Measurements from ENCODE around the gene PINLYP.
"Not testable (repeated sequence)": the region's sequence is repeated elsewhere in the genome, so short reads cannot be mapped to it uniquely, and the experiment has no call there.

The PINLYP gene

DNA sequence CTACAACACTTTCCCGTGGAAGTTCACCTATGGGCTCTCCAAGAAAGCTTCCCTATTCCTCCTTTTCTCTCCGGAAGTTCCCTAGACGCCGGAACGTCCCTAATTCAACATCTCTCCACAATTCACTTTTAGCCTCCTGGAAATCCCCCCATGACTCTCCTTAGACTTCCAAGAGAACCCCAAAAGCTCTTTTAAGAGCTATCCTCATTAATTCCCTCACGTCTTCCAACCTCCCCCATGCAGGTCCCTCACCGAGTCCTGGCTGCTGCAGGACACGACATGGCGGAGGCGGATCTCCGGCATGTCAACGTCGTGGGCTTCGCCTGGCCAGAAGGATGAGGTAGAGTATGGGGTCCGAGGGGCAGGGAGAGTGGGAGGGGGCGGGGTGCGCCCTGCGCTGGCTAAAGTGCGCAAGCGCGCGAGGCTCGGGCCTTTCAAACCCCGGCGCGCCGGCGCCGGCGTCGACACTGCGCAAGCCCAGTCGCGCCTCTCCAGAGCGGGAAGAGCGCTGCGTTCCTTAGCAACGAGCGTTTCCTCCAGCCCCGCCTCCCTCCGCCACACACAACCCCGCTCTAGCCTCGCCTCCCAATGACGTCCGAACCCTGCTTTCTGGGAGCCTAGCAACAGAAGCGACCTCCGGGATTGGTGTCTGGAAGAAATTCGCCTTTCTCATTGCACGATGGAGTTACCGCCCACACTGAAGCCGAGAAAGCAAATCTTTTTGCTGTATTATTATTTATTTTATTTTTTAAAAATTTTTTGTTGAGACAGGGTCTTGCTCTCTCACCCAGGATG is at the start of gene PINLYP, which contains the start of gene XRCC1:
Gene PINLYP (plus strand): TSS at position 646 of the 795 bp plus-strand sequence. CDS start 1,391 bp downstream, outside the sequence.
Gene XRCC1 (minus strand): TSS at position 372 of the 795 bp plus-strand sequence. CDS start 69 bp downstream, at position 303.
- peak; percentile 97 for DNase-seq

DNA sequence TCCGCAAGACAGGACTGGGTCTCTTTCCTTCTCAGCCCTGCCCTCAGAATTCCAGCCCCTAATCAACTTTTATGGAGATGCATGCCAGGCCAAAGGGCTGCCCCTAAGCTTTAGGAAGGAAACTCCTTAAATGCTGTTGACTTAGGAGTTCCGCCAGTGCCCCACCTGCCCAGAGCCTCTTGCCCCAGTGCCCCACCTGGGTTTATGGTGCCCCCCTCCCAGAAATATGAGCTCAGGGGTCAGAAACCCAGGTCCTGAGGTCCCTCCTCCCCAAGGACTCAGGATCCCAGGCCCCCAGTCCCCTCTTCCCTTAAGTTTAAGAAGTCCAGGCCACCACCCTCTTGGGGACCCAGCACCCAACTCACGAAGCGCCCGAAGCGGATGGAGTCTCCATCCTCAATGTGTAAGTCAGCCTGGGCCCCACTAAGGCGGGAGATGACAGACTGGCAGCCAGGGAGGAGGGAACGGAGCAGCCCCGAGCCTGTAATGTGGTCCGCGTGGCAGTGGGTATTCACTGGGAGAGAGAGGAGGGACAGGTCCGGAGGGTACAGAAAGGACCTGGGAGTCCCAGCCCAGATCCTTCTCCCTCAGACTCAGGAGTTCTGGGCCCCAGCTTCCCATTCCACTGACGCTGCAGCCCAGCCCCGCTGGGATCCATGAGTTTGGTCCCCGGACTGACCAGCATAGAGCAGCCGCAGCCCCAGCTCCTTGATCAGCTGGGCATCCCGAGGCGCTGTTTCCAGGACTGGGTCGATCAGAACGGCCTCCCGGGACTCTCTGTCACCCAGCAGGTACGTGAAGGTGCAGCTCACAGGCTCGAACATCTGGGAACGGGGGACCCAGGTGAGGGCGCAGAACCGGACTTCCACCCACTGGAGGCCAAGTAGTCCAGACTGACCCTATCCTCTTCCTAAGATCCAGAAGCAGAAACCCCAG is 49.5 kb upstream of the PINLYP start:
- peak; percentile 43 for DNase-seq

DNA sequence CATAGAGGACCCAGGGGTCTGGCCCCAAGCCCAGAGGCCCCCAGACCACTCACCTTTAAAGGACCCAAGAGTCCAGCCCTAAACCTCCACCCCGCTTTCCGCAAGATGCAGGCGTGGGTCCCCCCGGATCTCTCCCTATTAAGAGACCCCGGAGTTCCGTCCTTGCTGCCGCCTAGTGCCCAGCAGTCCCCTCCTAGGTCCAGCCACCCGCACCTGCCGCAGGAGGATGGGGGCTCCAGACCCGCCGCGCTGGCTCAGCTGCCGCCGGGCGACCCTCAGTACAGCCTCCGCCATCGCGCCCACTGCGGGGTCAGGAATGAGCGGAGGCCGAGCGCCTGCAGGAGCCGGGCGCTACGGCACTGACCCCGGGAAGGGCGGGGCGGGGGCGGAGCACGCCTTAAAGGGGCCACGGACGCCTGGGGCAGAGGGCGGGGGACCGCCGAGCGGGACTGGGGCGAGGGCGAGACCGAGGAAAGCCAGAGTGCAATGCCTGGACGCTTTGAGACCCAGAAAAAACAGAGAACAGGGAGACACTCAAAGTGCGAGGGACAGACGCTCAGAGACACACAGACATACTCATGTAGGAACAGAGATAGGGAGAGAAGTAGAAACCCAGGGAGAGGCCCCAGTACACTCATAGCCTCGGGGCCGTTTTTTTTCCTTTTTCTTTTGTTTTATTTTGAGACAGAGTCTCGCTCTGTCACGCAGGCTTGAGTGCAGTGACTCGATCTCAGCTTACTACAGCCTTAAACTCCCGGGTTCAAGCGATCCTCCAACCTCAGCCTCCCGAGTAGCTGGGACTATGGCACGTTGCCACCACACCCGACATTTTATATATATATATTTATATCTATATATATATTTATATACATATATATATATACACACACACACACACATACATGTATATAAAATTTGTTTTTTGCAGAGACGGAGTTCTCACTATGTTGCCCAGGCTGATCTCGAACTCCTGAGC is 48.4 kb upstream of the PINLYP start, which contains the start of gene ETHE1:
Gene ETHE1 (minus strand): TSS at position 318 of the 976 bp plus-strand sequence. CDS start 24 bp downstream, at position 294.
- DNase-seq, result peak; percentile 85

DNA sequence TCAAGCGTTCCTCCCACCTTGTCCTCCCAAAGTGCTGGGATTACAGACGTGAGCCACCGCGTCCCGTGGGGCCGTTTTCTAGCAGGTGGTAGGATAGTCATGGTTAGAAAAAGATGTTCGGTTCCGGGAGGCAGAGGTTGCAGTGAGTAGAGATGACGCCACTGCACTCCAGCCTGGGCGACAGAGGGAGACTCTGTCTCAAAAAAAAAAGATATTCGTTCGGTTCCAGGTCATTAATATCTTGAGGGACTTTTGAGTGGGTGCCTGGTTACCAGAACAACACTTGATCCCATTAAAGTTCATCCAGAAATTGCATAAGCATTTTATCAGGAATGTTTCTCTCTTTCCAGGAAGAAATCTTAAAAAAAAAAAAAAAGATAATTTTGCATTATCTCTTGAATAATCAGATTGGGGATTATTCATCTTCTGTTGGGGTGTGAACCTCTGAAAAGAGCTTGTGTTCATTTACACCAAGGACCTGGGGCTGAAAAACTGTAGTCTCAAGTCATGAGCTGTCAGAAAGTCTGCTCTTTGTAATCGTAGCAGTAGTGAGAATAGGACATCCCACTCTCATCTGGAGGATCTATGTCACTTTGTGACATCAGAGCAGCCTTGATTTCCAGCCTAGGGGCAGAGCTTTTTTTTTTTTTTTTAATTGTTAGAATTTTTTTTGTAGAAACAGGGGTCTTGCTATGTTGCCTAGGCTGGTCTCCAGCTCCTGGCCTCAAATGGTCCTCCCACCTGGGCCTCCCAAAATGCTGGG is 47.6 kb upstream of the PINLYP start:
- DNase-seq, result no peak

DNA sequence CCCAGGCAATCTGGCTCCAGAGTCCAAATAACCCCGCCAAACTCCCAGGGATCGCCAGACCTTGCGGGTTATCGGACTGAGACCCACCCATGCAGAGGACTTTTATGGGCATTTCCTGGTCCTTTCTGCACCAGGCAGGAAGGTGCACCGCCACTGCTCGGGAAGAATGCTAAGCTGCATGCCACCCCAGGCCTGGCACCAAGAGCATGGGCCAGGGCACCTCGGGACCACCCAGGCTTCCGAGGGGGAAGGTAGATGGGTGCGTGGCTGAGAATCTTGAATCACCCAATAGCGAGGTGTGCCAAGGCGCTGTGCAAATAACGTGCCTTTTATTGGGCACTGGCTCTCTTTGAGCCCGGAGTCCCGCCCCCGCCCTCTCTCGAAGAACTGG is 43.0 kb upstream of the PINLYP start:
- DNase-seq, result no peak

DNA sequence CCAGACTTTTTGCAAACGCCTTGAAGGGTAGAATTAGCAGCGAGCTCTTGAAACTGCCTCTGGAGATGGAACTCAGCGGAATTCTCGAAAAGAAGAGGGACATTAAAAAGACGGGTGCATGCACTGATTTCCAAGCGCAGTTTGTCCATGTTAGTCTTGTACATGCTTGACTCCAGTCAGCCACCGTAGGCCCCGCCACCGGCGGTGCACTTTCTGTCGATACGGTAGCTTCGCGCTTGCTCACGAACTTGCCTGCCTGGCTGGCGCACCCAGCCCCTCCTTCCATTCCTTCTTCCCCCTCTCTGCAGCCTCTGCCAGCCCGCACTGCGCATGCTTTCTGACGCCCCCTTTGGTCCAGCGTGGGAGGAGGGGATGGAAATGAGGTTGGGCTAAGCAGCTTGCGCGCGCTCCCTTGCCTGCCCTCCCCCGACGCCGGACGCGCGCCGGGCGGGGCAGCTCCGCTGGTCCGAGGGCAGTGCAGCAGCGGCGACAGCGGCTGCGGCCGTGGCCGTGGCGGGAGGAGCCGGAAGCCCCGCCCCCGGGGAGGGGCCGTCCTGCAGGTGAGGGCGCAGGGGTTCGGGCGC is 42.5 kb upstream of the PINLYP start, which contains the start of gene ZNF575:
Gene ZNF575 (plus strand): TSS at position 227 of the 584 bp plus-strand sequence. CDS start 1,235 bp downstream, outside the sequence.
- peak; percentile 90 for DNase-seq

DNA sequence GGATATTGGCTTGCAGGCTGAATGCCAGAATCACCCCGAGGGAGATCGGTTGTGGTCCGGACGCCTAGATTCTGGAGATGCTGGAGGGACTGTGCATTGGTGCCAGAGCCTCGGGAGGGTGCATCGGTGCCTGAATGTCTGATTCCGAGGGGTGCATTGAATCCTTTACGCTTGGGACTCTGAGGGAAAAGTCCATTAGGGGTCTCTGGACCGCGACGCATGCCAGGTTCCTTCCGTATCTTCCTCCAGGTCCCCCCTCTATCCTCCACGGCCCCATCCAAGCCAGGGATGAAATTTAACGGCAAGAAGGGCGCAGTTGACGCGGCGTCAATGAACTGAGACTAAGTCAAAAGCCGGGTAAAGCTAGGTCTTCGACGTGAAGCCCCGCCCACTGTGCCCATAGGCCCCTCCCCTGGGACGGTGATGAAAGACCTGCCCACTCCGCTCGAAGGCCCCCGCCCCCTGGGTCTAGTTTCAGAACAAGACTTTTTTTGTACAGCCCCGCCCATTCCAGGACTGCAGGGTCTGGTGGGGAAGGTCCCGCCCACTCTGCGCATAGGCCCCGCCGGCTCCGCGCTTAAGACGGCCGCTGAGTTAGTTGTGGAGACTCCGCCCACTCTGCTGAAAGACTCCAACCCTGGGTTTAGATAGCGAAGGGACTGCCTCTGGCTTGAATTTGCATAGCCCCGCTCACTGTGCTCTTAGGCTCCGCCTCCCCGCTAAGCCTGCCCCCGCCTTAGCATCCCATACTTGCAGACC is 41.9 kb upstream of the PINLYP start:
- peak; percentile 96 for DNase-seq

DNA sequence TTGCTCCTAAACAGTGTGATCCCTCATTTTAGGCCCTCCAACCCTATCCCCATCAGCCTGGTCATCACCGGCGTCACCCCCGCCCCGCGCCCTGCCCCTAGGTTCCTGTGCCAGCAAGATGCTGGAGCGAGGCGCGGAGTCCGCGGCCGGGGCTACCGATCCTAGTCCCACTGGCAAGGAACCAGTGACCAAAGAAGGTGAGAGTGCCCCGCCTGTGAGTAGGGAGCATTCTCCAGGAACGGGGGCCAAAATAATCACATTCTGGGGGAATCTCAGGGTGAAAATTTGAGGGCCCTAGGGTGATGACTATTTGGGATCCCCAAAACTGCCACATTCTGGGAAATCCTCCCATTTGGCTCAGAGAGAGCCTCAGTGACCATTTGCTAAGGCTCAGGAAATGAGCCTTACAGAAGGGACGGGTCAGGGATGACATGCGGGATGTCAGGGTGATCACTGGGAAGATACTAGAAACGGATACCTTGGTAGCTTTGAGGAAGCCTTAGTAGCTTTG is 41.2 kb upstream of the PINLYP start:
- DNase-seq, result no peak

DNA sequence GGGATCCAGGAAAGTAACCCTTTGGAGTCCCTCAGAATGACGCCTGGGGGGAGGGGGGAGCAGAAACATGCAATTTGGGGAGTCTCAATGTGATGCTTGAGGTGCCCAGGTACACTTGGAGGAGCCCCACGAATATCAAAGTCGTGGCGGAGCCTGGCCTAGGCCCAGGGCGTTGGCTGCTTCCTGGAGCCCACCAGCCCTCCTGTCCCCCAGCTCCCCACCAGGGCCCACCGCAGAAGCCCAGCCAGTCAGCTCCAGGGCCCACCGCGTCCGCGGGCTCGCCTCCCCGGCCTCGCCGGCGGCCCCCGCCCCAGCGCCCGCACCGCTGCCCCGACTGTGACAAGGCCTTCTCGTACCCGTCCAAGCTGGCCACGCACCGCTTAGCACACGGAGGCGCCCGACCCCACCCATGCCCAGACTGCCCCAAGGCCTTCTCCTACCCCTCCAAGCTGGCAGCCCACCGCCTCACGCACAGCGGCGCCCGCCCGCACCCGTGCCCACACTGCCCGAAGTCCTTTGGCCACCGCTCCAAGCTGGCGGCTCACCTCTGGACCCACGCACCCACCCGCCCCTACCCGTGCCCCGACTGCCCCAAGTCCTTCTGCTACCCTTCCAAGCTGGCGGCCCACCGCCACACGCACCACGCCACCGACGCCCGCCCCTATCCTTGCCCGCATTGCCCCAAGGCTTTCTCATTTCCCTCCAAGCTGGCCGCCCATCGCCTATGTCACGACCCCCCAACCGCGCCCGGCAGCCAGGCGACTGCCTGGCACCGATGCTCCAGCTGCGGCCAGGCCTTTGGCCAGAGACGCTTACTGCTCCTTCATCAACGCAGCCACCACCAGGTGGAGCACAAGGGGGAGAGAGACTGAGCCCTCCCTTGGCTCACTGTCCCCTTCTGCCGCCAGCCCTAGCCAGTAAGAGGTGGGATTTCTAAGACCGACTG is 40.5 kb upstream of the PINLYP start:
- DNase-seq, result peak; percentile 53

DNA sequence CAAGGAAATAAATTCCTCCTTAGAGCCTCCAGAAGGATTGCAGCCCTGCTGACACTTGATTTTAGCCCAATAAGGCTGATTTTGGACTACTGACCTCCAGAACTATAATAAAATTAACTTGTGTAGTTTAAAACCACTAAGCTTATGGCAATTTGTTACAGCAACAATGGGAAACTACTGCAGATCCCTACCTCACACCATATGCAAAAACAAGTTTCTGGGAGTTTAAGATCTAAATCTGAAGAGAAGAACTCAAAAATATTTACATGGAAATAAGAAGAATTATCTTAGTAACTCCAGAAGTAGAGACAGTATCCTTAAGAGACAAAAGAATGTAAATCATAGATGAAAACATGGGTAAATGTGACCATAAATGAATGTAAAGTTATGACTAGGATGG is 36.7 kb upstream of the PINLYP start:
- no peak for DNase-seq

DNA sequence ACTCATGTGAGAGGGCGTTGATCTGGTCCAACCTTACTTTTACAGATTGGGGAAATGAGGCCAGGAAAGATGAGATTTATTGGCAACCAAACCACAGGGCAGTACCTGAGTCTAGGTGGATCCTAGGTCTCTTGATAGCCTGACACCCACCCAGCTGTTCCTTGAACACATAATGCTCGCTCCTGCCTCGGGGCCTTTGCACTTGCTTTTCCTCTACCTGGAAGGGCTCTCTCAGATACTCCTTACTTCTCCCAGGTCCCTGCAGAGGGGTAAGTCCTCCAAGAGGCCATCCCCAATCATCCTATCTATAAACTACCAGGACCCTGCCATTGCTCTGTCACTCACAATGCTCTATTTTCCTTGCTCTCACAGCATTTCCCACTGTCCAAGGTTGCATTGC is 35.2 kb upstream of the PINLYP start:
- DNase-seq, result no peak

DNA sequence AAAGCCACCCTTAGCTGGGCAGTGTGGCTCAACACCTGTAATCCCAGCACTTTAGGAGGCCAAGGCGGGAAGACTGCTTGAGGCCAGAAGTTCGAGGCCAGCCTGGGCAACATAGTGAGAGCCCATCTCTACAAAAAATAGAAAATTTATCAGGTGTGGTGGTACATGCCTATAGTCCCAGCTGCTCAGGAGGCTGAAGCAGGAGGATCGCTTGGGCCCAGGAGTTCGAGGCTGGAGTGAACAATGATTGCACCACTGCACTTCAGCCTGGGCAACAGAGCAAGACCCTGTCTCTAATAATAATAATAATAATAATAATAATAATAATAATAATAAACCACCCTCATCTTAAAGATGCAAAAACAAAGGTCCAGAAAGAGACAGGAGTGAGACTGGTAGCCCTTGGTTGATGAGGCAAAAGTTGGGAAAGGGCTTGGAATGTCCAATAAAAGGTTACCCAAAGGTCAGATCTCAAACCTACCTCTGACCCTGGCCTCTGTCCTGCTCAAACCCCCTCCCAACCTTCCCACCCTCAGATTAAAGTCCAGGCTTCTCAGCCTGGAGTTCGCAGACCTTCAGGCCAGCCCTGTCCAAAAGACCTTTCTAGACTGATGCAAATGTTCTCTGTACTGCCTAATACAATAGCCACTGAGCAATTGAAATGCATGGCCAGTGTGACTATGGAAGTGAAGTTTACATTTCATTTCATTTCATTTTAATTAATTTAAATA is 33.5 kb upstream of the PINLYP start:
- no peak for DNase-seq

DNA sequence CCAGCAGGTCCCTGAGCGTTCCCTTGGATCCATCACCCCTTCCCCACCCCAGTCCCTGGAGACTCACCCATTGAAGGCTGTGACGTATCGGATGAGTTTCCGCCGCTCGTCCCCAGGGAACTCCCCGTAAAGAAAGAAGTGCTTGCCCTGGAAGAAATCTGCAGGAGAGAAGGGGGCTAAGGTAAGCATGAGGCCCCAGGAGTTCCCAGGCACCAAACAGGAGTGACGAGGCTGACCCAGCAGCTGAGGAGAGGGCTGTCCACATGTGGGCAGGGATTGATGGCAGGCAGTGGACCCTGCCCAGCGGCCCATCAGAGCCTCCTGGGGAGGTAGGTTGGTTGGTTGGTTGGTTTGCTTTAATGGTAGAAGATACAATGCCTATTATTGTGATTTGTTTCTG is 31.5 kb upstream of the PINLYP start:
- no peak for DNase-seq

DNA sequence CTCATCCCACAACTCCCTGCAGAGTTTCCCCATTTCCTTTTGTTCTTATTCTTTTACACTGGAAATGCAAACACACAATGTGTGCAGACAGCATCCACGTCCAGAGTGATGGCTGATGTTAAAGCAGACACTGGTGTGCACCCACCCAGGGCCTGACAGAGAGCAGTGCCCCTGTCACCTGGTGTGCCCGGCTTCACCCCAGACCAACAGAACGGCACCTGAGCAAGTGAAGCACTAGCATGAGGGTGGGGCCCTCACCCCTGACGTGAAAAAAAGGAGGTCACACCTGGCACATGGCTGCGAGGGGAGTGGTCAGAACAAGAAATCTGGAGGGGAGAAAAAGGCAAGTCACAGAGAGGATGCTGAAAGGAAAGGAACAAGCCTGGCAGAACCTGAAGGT is 30.3 kb upstream of the PINLYP start:
- DNase-seq, result no peak

DNA sequence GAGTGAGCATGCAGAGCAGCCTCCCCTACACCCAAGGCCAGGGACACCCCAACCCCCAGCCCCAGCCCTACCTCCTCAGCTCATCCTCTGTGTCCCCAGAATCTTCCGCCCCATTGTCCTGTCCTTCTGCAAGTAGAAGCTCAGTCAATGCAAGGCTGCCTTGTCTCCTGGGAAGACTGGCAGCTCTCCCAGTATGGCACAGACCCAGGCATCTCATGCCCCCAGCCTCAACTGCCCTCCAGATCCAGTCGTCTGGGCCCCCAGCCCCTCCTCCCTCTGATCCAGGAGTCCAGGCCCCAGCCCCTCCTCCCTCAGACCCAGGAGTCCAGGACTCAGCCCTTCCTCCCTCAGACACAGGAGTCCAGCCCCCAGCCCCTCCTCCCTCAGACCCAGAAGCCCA is 29.6 kb upstream of the PINLYP start:
- DNase-seq, result no peak

DNA sequence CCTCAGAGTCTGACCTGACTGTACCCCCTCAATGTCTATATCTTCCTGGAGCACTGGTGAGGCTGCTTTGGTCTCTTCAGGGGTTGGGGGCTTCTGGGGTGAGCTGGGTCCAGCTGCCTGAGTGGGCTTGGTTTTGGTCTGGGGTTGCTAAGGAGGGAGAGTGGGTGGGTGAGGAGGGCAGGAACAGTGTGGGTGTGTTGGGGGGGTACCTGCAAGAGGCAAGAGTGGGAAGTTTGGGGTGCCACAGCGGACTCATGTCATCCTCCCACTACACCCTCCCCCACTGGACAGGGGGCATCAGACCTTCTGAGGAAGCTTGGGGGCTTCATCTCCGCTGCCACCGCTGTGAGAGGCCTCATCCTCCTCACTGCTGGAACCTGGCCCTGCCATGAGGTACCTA is 29.0 kb upstream of the PINLYP start:
- no peak for DNase-seq

DNA sequence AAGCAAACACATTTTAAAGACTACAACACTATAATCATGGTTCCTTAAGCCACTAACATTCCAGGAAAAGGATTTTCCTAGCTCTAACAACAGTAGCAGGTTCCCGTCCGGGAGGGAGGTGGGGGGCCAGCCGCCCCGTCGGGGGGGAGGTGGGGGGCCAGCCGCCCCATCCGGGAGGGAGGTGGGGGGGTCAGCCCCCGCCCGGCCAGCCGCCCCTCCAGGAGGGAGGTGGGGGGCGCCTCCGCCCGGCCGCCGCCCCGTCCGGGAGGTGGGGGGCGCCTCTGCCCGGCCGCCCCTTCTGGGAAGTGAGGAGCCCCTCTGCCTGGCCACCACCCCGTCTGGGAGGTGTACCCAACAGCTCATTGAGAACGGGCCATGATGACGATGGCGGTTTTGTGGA is 27.7 kb upstream of the PINLYP start:
- not testable (repeated sequence) for DNase-seq

DNA sequence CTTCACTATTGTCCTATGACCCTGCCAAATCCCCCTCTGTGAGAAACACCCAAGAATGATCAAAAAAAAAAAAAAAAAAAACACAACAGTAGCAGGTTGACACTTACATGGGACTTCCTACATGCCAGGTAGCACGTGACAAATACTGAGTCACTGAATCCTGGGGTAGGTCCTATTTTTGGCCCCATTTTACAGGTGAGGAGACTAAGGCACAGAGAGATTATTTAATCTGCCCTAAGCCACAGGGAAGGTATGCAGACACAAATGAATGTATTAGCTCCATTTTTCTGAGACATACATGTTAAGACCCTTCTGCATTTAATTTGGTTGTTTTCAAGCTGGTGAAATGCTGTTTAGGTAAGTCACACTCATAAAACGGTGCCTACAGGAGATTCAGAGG is 26.9 kb upstream of the PINLYP start:
- no peak for DNase-seq

All from CD4-positive, alpha-beta T cell treated with Interleukin-17A for 4 hours (primary cell).